Right hindlimb (tissue), 1 donor: ENCODE data around the gene ITGB8.
A peak's percentile ranks its signal among the peaks of the same experiment; 100 is the strongest.
"Not testable (repeated sequence)": the region's sequence is repeated elsewhere in the genome, so short reads cannot be mapped to it uniquely, and the experiment has no call there.

ENCODE experiments used
- DNase-seq: peaks from one replicate; pipeline ENCODE4 v3.0.0-alpha.2; 2018

The ITGB8 gene

GRCh38 chr7:20388084-20388483 is 57.4 kb downstream of the ITGB8 start:
- no peak for DNase-seq

GRCh38 chr7:20389192-20389591 is 58.5 kb downstream of the ITGB8 start:
- DNase-seq = not testable (repeated sequence)

GRCh38 chr7:20393021-20393610 is 62.4 kb downstream of the ITGB8 start:
- DNase-seq = no peak

- DNase-seq = no peak
Measured at GRCh38 chr7:20393616-20394015, 62.9 kb downstream of the ITGB8 start.

- no peak for DNase-seq
Measured at GRCh38 chr7:20394284-20394683, 63.6 kb downstream of the ITGB8 start.

- DNase-seq = no peak
Measured at GRCh38 chr7:20395104-20395503, 64.4 kb downstream of the ITGB8 start.

- no peak for DNase-seq
Measured at GRCh38 chr7:20395511-20395910, 64.8 kb downstream of the ITGB8 start.

GRCh38 chr7:20399521-20399920 is 68.8 kb downstream of the ITGB8 start:
- no peak for DNase-seq

- DNase-seq = no peak
Measured at GRCh38 chr7:20401861-20402746, 71.4 kb downstream of the ITGB8 start.

- no peak for DNase-seq
Measured at GRCh38 chr7:20402747-20403230, 72.1 kb downstream of the ITGB8 start.

- DNase-seq = peak; percentile 86
Measured at GRCh38 chr7:20403331-20403730, 72.6 kb downstream of the ITGB8 start.

- no peak for DNase-seq
Measured at GRCh38 chr7:20404320-20404719, 73.6 kb downstream of the ITGB8 start.

GRCh38 chr7:20407585-20408466 is 77.1 kb downstream of the ITGB8 start:
- DNase-seq = no peak

GRCh38 chr7:20408467-20408826 is 77.7 kb downstream of the ITGB8 start:
- no peak for DNase-seq

GRCh38 chr7:20409961-20410360 is 79.3 kb downstream of the ITGB8 start:
- no peak for DNase-seq

- DNase-seq = no peak
Measured at GRCh38 chr7:20411372-20411771, 80.7 kb downstream of the ITGB8 start.

- DNase-seq = no peak
Measured at GRCh38 chr7:20412032-20412431, 81.3 kb downstream of the ITGB8 start.

- DNase-seq = no peak
Measured at GRCh38 chr7:20417260-20417659, 86.6 kb downstream of the ITGB8 start.

- no peak for DNase-seq
Measured at GRCh38 chr7:20417675-20418382, 87.1 kb downstream of the ITGB8 start.

GRCh38 chr7:20424500-20424899 is 93.8 kb downstream of the ITGB8 start:
- DNase-seq = no peak

GRCh38 chr7:20430664-20431063 is 100.0 kb downstream of the ITGB8 start:
- no peak for DNase-seq

- no peak for DNase-seq
Measured at GRCh38 chr7:20431146-20431545, 100.4 kb downstream of the ITGB8 start.

GRCh38 chr7:20432071-20432470 is 101.4 kb downstream of the ITGB8 start:
- DNase-seq = no peak
